GM21367 (cell line): ENCODE measurements around the gene TSPAN17.
"Not testable (repeated sequence)": the region's sequence is repeated elsewhere in the genome, so short reads cannot be mapped to it uniquely, and the experiment has no call there.

ENCODE experiments used
- ATAC-seq: cut with Tn5 transposase; IDR thresholded peaks from one replicate; pipeline ENCODE4 v1.9.1; 2021; ENCODE audit not compliant: unreplicated experiment

Gene TSPAN17

DNA sequence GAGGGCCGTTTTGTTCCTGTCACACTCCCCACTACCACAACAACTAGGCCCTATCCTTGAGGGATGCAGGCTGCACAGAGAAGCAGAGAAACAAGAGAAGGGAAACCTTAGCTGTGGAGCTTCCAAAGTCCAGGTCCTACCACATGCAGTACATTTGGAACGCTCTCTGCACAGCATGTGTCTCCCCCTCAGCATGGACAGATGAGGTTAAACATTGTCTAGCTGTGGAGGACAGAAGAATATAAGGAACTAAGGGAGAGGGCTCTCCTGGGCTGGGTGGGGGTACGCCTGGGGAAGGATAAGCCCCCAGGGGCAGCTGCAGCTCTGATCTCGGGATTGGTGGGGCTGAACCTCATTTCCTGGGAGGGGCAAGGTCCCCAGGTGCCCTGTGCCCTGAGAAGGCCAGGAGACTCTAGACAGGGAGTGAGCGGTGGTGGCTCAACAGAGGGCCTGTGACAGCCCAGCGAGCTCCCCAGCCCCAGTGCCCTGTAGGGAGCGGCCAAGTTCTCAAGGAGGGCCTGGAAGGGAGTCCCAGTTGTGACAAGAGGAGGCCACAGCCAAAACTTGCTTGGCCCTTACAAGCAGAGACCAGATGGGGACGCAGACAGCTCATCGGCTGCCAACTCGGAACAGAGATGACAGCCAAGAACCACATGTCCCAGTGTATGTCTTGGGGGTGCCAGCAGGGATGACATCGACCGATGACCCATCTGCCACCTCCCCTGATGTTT, 30.1 kb downstream of the TSPAN17 start:
- ATAC-seq: no peak

DNA sequence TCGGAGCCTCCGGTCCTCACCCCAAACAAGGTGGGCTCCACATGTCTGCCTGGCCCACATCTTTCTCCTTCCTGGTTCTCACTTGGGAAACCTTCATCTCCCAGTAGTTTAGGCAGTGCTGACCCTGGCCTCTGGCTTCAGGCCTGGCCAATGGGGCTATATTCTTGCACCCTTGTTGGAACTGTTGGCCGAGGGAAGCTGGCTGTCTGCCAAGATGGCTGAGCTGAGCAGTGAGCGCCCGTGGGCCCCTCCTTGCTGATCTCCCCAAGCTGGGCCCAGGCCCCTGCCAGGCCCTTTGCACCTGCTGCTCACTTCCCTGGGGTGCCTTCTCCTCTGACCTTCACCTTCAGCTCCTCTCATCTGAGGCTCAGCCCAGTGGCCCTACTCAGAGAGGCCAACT, 31.3 kb downstream of the TSPAN17 start:
- ATAC-seq: no peak

DNA sequence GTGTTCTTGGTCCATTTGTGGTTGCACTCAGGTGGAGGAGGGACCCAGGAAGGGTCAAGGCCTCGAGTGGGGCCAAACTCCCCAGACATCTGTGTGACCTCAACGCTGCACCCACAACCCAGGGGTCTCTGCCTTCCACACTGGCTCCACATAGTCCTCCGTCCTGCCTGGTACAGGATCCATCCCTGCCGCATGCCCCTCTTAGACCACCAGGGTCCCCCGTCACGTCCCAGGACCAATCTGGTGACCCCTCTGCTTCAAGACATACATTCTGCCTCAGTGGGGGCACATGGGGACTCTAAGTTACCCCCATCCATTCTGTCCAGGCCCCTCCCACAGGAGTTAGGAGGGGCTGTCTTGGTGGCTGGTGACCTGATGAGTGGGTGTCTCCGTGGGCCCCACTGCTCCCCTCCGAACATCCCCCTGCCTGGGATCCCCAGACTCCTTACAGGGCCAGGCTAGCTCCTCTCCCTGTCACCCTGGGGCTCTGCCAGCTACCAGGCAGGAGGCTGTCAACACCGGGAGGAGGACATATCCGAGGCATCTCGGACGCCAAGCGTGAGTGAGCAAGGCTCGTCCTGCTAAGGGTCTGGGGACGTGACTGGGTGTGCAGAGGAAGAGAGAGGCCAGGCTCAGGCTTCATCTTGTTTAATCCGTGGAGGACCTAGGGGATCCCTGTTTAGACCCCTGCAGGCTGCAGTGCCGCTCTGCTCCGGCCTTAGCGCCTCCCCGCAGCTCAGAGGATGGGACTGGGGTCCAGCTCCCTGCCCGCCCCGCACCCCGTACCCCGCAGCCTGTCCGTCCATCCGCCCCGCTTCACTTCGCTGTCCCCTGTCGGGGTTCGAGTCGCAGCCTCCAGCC, 32.3 kb downstream of the TSPAN17 start:
- ATAC-seq: no peak

DNA sequence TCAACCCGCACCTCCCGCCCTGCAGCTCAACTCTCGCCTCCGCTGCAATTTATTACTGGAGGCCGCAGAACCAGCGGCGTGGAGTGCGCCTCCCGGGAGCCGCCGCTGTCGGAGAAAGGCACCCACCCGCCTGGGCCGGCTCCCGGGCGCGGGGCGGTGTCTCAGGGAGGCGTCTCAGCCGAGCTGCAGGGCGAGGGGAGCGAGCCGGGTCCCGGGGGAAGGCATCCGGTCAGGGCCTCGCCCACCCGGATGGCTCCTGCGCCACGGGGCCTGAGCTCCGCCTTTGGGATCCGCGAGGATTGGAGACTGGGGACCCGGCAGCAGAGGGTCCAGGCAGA, 32.9 kb downstream of the TSPAN17 start:
- ATAC-seq: no peak

DNA sequence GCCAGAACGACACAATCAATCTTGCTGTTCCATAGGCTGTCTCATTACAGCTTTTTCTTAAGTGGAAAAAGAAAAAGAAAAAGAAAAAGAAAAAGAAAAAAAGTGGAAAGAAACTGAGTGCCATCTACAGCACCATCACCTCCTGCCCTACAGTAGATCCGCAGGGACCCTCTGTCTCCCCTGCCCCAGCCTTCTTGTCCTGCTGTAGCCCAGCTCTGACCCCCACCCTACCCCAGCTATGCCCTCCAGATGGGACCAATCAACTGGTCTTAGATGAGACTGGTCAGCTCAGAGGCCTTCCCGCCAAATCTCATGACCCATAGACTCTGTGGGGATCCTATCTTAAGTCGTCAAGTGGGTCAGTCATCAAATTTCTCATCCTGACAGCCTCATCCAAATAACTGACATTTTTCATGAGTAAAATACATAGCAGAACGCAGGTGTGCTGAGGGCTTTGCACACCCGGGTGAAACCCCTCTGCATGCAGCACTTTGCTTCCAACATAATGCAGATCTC, 34.8 kb downstream of the TSPAN17 start:
- no peak for ATAC-seq

DNA sequence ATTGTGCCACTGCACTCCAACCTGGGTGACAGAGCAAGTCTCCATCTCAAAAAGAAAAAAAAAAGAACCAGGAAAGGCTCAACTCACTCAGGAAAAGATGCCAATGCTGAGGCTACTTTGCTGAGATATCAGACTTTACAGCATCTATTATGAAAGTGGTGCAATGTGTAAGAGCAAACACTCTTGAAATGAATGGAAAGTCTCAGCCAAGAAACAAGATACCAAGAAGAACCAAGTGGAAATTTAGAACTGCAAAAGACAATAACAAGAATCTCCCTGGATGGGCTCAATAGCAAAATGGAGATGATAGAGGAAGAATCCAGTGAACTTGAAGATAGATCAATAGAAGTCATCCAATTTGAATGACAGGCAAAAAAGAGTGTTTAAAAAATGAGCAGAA, 37.7 kb downstream of the TSPAN17 start:
- ATAC-seq: no peak

DNA sequence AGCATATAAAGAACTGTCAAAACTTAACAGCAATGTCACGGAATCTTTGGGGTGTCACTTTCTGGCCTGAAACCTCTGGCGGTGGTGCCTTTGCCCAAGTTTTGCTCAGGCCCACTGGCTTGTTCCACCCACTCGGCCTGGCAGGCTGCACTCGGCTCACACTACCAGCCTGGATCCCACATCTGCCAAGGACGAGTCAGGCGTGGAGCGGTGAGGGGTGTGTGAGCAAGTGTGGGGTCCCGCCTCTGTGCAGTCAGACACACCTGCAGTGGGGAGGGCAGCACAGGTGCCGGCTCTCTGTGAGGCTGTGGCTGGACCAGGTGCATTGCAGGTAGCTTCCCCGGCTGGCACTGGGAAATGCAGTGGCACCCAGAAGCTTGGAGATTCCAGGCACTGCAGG, 40.0 kb downstream of the TSPAN17 start:
- ATAC-seq: no peak

DNA sequence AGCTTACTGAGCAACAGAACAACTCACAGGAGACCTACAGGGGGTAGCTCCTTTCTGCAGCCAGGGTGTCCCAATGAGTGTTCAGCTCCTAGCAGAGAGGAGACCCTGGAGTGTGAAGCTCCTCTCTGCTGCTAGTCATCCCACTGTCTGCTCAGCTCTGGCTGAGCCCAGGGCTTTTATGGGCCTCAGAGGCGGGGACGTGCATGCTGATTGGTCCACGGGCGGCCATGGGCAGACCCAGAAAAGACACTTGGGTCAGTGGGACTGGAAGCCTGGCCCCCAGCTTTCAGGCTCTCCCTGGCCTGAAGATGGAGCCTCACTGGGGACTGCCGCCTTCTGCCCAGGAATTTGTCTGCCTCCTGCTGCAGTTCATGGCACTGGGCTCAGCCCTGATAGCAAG, 40.6 kb downstream of the TSPAN17 start:
- ATAC-seq: no peak

DNA sequence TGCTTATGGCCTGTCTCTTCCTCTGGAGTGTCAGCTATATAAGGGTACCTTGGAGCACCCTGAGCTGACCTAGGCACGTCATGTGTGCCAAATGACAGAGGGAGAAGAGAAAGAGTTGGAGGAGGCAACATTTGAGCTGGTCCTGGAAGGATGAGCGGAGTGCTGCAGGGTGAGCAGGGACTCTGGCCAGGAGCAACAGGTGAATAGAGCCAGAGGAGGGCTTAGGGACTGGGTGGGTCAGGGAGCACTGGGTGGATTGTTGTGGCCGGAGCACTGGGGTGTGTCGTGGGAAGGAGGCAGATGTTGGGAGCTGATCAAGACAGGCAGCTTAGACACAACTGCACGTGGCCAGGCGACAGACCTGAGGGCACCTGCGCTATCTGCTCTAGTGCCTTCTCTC, 43.6 kb downstream of the TSPAN17 start:
- no peak for ATAC-seq

DNA sequence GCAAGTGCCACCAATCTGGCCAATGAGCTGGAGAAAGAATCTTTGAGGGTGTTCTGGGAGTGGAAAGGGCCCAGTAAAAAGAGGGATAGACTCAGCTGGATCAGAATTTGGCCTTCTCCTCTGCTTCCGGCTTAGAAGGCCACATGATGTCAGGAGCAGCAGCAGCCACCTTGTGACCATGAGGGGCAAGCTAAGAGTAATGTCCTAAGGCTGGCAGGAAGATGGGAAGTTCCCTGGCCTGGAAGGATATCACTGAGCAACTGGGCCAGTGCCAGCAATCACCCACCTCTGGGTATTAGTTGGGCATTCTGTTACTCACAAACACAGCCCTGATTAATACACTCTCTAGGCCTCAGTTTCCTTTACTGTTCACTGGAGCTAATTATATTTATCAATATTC, 44.2 kb downstream of the TSPAN17 start:
- no peak for ATAC-seq

DNA sequence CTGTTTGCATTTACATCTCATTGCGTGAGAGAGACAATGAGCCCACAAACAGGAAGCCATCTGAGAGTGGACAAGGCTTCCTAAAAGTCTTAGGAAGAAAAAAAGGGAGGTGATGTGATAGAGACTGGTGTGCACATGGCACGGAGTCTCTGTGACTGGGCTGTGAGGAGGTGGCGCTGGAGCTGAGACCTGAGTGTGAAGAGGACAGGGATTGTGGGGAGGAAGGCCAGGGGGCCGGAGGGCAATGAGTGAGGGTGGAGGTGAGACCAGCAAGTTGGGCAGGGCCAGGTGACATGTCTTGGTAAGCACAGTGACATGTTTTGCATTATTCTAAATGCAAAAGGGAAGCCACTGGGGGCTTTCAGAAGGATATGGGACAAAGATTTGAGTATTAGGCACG, 45.0 kb downstream of the TSPAN17 start:
- no peak for ATAC-seq

DNA sequence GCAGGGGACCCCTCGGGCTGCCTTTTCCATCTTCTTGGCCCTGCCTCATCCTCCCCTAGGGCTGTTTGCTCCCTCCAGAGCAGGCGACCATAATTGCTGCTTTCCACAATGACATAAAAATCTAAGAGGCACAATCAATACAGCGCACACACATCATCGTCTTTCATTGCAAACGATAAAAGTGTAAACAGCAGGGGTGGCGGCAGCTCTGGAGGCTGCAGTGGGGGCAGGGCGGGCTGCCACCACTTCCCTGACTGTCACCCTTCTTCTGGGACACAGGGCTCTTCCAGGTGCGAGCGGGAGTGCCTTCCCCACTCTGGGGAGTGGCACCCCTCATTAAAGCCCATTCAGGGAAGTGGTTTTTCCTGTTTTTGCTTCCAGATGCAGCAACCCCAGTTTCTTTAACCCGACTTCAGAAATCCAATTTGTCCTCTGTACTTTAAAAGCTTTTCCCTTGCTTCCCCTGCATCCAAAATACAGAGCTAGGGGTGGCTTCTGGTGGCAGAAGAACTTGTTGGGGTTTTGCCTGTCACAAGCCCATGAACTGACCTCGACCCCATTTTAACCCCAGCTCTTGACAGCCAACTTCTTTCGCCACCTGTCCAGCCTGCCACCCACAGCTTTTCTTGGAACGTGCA, 45.7 kb downstream of the TSPAN17 start:
- no peak for ATAC-seq

DNA sequence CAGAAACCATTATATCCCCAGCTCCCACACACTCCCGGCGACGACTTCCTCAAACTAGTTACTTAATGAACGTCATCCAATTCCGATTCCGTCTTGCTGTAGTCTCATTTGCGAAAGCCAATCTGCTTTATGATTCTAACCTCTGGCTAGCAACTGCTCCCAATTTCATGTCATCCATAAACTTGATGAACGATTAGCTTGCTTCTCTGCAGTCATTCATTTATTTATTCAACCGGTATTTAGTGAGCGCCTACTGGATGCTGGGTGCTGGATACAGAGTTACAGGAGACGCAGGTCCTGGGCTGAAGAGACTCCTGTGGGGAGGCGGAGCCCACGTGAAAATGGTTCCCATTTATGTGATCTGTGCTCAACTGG, 46.2 kb downstream of the TSPAN17 start:
- no peak for ATAC-seq

DNA sequence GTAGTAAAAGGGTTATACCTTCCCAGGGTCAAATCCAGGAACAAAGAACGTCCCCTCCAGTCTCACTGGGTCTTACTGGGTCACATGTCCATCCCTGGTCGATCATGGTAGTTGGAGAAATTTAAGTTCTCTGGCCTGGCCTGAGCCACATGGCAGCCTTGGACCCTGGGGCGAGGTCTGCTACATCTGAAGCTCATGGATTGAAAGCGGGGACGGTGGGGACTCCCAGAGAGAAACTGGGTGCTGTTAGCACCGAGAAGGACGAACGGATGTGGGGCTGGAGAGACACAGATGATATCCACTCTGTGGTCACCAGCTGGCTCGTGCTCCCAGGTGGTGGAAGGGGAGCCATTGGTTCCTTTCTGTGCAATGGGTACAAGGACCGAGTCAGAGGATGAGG, 46.9 kb downstream of the TSPAN17 start:
- ATAC-seq: no peak

DNA sequence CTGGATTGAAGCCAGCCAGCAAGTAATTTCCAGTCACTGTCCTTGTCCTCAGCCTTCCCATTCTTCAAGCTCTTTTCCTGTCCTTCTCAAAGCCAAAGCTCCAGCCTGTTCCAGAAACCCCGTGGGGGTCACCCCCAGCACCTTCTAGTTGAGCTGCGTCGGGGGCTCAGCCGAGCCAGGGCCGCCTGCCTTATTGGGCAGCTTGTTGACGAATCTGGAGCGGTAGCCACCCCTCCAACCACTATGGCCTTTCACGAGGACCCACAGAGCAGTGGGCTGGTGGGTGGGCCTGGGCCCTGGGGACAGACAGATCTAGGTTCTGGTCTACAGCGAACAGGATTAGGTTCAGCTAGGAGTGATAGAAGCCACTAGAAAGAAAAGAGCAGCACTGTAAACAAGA, 47.3 kb downstream of the TSPAN17 start:
- ATAC-seq: no peak

DNA sequence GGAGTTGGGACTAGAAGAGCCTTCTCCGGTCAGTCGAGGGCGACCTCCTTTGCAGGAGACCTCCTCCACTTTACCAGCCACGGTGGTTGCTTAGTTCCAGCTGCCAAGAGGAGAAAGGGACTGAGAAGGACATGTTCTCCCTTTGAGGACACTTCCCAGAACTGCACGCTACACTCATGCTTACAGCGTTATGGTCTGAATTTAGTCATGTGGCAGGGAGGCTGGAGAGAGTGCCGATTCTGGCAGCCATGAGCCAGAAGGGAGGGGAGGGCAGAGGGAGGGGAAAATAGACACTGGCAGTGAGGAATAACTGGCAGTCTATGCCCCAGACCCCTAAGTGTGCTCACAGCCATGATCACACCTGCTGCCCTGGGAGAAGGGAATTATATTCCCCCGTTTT, 47.8 kb downstream of the TSPAN17 start:
- ATAC-seq: no peak

DNA sequence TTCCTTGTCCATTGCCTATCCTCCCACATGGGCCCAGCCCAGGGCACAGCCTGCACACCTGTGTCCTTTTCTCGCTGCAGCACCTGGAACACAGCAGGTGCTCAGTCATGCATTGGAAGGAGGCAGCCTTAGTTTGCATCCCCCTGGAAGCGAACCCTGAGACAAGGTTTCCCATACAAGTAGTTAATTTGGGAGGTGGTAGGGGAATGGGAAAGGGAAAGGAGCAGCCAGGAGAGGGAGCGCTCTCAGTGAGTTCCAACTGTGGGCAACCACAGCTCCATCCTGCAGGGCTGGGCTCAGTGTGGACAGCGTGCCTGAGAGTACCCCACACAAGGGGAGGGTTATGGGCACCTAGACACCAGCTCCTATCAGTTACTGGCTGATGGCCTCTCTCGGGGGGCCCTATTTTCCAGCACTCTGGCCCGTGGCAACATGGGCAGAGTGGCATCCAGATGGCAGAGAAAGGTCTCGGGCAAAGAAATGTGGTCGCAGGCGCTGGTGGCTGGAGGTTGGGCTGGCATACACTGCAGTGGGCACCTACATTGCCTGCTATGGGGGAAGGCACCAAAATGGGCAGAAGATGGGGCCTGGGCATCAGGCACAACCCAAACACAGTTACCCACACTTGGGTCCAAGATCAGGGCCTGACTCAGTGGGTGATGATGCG, 50.1 kb downstream of the TSPAN17 start:
- no peak for ATAC-seq

DNA sequence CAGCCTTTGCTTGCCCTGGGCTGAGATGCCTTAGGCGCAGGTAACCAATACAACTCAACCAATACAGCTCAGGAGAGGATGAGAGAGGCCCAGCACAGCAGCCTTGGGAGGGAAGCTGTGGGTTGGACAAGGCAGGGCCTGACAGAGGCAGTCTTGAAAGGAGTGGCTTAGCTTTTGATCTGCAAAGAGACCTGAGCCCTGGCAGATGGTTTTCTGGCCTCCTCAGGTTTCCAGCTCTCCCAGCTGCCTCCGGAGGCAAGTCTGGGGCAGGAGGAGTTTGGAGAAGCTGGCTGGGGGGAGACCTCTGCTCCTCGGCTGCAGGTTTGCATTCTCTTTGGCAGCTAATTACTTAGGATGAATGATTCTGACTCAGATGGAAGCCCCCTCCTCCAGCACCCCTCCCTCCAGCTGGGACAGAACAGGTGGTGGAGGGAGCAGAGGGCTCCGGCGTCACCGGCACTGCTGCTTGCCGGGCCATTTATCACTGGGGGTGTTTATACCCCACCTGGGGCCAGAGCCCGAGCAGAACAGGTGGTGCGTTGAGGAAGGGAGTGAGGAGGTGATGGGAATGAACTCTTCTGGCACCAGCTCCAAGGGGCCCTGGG, 50.8 kb downstream of the TSPAN17 start:
- ATAC-seq: no peak

DNA sequence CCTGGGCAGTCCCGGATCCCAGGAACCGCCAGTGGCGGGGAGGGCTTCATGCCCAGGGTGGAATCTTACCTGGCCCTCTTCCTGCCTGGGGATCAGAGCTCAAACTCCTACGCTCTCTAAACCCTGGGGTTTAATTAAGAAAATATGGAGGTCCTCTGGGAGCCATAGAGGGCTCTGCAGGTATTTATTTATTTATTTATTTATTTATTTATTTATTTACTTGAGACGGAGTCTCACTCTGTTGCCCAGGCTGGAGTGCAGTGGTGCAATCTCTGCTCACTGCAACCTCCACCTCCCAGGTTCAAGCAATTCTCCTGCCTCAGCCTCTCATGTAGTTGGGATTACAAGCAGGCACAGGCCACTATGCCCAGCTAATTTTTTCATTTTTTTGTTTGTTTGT, 52.2 kb downstream of the TSPAN17 start:
- ATAC-seq: not testable (repeated sequence)

DNA sequence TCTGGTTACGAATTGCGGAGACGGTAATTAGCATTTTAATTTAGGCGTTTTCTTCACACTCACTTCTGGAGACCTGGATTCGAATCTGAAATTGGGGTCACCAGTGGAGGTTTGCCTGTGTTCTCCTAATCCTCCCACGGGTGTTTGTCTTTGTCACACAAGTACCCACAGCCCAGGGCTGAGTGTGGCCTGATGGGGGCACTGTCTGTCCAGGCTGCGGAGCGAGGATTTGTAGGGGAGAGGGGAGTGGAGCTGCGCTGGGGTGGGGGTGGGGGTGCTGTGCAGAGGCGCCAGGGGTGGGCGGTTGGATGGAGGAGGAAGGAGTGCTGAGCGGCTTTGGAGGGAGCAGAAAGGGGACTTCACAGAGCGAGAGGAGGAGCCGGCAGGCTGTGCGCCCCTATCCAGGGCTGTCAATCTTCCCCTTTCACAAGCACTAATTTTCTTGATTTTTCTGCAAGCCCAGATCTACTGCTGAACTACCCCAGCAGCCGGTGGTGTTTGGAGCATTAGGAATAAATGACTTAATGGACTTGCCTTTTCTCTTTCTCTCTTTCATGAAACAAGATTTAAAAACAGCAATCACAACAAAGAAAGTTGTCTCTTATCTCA, 53.1 kb downstream of the TSPAN17 start:
- ATAC-seq: no peak
